HG03097 (cell line): ENCODE results near the gene ARG2.
"Not testable (repeated sequence)": the region's sequence is repeated elsewhere in the genome, so short reads cannot be mapped to it uniquely, and the experiment has no call there.

ENCODE experiments used
- ATAC-seq: cut with Tn5 transposase; IDR thresholded peaks from one replicate; pipeline ENCODE4 v1.9.1; 2021; ENCODE audit not compliant: unreplicated experiment, low FRiP score

The ARG2 gene

DNA sequence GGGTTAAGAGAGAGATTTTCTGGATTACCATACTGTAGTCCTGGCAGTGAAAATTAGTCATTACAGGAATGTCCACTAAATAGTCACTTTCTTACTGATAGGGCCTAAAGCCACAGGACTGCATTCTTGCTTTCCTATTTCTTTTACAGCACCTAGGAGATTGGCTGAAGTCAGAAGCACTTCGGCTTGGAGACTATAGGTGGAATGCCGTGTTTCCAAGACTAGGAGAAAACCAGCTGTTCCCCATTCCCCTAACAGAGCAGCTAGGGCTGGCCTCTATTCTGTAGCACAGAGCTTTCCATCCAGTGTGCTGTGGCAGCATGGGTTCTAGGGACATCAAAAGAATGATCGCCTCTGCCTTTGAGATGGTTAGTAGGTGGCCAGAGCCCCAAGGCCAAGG is 34.7 kb upstream of the ARG2 start:
- no peak for ATAC-seq

DNA sequence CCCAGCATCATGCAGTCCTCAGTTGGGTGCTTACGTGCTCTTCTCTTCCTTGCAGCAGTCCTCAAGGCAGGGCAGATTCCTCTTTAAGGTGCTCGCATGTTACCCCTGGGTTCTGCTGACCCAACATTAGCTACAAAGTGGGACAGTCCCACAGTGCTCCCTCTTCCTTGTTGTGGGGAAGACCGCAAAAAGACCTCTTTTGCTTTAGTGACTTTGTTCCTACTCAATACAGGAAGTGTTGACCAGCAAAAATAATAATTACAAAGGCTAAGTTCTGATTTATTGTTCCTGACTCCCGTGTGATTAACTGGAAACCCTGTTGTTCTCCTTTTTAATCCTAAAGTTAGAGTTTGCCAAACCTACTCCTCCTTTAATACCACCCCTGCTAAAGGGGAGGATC is 33.4 kb upstream of the ARG2 start:
- no peak for ATAC-seq

DNA sequence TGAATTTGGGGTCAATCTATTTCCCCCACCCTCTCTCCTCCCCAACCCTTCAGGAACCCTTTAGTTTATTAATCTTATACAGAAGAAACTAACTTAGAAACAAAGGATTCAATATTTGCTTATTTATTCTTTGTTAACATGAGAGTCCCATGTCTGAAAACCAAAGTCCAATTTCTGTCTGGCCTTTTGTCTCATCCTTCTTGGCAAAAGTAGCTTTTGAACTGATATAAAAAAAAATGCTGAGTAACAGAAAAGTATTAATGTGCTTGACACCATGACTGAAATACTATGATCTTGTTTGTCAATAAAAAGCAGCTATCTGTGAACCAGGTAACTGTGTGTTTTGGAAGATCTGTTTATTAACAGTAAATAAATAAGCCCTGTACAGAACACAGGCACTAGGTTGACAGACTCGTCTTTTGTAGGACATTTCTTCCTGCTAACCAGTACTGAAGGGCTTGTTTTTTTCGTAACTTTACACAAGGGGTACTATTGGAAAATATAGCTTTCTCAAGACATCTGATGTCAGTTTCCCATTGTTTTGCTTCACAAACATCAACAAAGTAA is 30.4 kb upstream of the ARG2 start:
- ATAC-seq, result no peak

DNA sequence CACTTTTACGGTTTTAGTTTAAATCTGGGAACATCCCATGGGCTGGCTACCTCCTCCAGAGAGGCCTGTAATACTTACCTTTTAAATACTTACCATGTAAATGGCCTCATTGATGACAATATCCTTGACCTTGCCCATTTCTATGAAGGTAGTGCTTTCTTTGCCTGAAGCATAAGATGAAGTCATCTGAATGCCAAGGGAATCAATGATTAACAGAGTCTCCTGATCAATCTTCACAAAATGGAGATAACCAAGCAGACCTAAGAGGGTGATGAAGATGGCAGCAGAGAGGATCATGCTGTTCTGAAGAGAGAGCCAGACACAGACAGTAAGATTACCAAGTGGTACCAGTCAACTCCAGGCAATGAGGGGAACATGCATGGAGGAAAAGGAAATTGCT is 26.1 kb upstream of the ARG2 start:
- not testable (repeated sequence) for ATAC-seq

DNA sequence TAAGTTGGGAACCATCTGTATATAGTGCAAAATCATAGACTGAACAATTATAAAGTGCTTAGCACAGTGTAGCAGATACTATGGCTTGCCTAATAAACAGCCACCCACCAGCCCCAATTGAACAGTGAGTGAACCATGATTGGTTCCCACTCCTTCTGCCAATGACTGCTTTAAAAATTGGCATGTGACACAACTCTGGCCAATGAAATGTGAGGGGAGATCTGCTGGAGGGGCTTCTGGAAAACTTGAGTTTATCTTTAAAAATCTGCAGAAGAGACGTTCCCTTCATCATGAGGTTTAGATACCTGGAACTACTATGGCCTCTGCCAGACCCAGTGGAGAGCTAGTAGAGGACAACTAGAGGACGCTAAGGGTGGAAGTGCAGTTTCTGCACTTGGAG is 24.3 kb upstream of the ARG2 start:
- no peak for ATAC-seq

DNA sequence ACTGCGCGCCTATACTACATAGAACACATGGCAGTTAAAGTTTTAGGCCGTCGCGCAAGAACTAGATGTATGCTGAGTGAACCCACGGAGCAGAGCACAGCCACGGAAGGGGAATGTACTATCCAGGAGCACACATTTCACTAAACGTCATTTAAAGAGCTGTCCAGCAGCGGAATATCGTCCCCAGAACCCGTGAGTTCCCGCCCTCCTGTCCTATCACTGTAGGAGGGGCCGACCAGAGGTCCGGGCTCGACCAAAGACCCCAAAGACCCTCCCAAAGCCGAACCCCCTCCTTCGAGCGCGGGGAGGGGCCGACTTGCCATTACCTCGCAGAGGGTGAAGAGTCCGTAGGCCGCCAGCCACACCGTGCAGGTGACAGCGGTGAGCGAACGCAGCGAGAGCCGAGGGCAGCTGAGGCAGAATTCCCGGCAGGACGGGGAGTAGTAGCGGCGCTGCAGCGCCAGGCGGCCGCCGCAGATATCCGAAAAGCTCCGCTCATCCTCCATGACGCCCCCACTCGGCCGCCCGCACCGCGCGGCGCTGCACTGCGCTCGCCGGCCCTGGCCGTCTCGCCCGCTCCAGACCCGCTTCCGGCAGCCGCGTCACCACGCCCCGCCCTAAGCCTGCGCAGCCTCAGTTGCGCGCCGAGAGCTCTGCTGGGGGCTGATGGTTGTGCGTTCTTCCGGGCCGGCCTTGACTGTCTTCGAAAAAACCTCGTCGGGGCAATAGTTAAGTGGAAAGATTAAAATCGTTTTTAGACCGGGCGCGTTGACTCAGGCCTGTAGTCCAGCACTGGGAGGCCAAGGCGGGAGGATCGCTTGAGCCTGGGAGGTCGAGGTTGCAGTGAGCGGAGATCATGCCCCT is 19.8 kb upstream of the ARG2 start, which contains the start of gene PIGH:
PIGH (minus strand) TSS at position 571 of the 864 bp plus-strand sequence; CDS start at position 506, 65 bp downstream.
- ATAC-seq, result peak; percentile 86

DNA sequence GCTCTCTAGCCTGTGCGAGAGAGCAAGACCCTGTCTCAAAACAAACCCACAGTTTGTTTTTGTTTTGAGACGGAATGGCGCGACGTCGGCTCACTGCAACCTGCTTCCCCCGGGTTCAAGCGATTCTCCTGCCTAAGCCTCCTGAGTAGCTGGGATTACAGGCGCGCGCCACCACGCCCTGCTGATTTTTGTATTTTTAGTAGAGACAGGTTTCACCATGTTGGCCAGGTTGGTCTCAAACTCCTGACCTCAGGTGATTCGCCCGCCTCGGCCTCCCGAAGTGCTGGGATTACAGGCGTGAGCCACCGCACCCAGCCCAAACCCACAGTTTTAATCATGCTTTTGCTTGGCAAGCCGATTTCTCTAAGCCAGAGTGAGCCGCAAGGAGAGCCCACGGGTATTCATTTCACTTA is 19.2 kb upstream of the ARG2 start:
- ATAC-seq, result peak; percentile 1

DNA sequence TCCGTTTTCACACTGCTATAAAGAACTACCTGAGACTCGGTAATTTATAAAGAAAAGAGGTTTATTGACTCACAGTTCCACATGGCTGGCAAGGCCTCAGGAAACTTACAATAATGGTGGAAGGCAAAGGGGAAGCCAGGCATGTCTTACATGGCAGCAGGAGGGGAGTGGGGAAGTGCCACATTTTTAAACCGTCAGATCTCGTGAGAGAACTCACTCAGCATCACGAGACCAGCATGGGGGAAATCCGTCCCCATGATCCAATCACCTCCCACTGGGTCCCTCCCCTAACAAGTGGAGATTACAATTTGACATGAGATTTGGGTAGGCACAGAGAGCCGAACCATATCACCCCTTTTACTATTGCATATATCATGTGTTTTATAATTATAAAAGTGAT is 17.6 kb upstream of the ARG2 start:
- no peak for ATAC-seq

DNA sequence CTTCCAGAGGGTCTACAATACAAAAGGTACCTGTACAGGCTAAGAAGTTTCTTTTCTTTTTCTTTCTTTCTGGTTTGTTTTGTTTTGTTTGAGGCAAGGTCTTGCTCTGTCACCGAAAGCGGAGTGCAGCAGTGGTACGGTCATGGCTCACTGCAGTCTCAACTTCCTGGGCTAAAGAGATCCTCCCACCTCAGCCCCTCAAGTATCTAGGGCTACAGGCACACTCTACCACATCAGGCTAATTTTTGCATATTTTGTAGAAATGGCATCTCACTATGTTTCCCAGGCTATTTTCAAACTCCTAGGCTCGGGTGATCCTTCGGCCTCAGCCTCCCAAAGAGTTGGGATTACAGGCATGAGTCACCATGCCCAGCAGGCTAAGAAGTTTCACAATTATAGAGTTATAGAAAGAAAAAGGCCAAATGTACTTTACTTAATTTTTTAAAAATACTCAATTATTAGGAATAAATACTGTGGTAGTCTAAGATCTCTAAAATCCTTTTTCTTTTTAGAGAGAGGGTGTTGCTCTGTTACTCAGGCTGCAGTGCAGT is 16.6 kb upstream of the ARG2 start:
- peak; percentile 60 for ATAC-seq

DNA sequence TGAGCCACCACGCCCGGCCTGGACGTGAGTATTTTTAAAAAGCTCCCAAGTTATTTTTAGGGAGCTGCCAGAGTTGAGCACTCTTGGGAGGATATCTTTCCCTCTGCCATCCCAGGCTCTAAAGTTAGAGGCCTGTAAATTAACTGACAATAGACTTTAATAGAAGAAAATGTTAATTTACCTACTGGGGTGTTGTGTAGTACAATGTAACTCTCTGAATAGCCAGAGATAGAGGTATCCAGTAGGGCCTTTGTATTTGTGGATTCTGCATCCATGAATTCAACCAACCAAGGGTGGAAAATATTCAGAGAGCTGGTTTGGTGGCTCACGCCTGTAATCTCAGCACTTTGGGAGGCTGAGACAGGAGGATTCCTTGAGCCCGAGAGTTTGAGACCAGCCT is 12.1 kb upstream of the ARG2 start:
- ATAC-seq, result no peak

DNA sequence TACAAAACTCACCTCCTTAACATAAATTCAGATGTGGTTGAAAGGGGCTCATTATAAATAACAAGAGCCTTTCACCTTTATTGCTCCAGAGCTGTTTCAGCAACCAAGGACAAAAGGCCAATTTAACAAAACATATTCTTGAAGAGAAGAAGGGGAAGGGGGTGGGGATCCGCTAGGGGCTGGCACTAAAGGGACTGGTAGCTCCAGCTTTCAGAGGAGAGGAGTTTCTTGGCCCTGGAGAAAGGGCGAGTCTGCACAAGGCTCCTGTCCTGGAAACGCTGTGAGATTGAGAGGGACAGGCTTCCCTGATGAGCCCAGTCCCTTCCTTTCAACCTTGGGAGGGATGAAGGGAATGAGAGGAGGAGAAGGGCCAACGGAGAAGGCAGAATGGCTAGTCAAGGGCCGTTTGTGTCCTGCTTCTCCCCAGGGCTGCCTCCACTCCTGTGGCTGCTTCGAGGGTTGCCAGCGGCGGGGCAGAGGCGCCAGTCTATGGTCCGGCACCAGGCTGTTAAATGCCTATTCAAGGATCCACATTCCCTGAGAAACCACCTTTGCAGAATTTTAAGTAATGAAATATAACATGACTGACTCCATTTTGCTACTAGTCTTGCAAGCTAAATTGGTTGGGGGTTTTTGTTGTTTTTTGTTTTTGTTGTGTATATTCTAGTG is 9.9 kb upstream of the ARG2 start:
- ATAC-seq, result no peak

DNA sequence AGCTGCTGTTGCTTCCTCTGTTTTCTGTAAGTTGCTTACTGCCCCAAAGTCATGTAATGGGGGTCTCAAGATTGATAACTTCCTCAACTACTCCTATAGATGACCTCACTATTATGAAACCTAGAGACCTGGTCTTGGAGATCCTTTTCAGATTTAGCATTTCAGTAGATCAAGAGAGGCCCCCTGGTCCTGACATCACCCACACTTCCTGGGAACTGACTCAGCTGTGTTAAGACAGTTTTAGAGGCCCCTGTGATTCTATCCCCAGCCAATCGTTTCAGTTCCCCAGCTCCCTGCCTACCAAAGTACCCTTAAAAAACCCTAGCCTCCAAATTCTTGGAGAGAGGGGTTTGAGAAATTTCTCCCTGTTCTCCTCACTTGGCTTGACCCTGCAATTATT is 9.2 kb upstream of the ARG2 start:
- no peak for ATAC-seq

DNA sequence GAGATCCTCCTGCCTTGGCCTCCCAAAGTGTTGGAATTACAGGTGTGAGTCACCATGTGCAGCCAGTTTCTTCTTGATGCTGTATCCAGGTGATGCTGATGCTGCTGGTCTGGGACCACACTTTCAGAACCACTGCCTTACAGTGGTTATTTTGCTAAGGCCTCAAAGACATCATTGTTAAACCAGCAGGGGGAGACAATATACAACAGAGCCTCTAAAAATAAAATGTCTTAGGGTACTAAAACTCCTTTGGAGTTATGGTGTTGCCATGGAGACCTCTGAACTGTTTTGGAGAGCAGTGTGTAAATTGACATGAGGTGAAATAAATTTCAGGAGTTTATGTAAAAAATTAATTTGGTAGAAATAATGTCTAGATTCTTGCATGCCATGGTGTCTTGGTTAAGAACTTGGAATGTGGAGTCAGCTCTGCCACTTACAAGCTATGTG is 1.1 kb upstream of the ARG2 start:
- ATAC-seq, result no peak

DNA sequence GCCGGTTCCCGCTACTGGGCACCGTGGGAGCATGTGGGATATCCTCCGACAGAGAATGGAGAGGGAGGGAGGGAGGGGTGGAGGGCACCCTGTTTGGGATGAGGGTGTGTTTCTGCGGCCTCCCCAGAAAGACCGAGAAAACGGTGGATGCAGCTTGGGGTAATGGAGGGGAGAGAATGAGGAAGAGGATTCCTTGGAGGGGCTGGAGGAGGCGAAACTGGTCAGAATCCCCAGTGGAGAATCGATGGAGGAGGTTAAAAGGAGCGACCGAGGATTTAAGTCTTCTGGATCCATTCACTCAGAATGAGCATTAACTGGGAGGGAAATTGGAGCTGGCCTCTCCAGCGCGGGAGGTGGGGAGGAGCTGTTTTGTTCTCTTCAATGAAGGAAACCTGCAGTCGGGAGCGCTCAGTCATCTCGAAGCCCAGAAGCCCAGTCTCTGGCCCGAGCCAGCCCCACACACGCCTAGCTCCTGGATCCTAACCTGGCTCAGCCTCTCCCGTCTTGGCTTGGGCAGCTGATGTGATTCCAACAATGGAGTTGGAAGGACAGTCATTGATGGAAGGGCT is 581 bp downstream of the ARG2 start:
- no peak for ATAC-seq

DNA sequence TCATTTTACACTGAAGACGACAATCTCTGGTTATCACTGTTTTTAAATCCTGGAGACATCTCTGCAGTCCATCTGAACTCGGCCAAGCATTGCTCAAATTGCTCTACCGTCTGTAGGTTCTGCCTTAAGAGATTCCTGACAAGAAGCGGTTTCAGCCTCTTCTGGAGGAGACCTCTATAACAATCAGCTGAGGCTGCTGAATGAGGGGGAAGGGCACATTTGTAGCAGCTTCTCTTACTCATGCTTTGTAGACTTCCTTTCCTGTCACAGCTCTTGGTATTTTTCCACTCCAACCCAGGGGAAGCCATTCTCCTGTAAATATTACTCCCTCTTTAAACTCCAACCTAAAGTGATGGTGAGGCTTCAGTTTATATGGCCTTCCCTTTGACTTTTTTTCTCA is 3.0 kb downstream of the ARG2 start:
- no peak for ATAC-seq

DNA sequence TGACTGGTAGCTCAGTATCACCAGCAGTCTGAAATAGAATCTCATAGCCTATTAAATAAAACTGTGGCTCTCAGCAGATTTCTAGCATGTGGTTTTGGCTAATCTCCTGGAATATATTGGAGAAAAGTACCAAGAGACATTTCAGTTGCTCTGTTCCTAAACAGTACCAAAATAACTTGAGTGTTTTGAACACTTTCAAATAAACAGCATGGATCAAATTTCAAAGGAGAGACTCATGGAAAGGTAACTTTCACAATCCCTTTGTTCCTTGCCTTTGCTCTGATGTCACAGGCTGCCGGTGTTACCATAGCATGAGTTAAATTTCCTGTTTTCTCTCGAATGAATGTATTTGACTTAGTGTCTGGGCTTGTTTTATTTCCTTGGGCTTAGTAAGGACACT is 3.4 kb downstream of the ARG2 start:
- no peak for ATAC-seq

DNA sequence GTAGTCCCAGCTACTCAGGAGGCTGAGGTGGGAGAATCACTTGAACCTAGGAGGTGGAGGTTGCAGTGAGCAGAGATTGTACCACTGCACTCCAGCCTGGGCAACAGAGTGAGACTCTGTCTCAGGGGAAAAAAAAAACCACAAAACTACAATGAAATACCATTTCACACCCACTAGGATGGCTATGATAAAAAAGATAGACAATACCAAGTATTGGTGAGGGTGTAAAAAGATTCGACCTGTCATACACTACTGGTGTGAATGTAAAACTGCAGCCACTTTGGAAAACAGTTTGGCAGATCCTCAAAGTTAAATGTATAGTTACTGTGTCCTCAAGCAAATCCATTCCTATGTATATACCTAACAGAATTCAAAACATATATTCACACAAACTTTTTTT is 6.4 kb downstream of the ARG2 start:
- not testable (repeated sequence) for ATAC-seq

DNA sequence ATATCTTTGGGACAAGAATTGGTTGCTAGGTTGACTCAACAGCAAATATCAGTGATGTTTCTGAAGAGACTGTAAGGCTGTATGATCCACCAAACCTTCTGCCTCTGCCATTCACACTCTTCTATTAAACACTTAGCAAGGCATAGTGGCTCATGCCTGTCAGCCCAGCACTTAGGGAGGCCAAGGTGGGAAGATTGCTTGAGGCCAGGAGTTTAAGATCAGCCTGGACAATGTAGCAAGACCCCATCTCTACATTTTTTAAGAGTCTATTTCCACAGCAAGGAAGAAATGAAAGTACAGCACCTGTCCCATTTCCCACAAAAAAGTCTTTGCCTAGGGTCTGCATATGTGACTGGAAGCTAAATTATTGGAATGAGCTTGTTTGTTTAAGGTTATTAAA is 7.8 kb downstream of the ARG2 start:
- no peak for ATAC-seq

DNA sequence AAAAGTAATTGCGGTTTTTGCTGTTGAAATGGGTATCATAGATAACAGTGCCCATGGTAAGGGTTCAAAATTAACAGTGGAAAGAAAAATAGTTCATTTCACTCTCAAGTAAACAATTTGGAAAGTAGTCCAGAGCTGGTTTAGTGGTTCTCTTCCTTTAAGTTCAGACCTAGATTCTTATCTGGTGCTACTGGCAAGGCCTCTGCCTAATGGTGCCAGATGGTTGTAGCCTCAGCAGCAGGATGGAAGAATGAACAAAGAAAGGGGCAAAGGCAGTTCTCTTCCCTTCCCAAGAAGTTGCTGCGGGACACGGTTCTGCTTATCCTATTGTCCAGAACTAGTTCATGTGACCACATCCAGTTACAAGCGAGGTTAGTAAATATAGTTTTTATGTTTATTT is 10.5 kb downstream of the ARG2 start:
- no peak for ATAC-seq

DNA sequence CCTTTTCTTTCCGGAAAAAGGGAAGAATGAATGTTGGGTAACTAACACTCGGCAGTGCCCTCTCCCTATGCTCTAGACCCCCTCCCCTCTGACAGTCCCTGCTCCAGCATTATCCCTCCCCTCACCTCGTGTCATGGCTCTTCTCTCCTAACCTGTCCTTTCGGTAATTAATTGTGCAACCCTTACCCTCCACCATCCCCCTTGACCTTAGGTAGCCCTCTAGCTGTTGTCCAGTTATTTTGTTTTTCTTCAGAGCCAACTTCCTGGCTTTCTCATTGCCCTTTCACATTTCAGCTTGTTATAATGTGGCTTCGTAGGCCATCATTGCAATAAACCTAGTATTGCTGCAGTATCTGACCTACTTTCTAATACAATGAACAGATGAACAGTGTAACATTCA is 11.2 kb downstream of the ARG2 start:
- ATAC-seq, result no peak
